Stimulated activated CD4-positive, alpha-beta T cell treated with anti-CD3 and anti-CD28 coated beads, Interleukin-4, amount 100 ng/mL, for 24 hours (primary cell): Measurements from ENCODE around the gene P2RX3.

Experiments used
- DNase-seq: peaks from one replicate; pipeline ENCODE4 v3.0.0-alpha.2; 2020

P2RX3 gene

GRCh38 chr11:57310630-57311086 lies 27.5 kb upstream of the P2RX3 start:
- no peak for DNase-seq

- DNase-seq: peak; percentile 61
Observed at GRCh38 chr11:57311109-57311936, 26.8 kb upstream of the P2RX3 start.

GRCh38 chr11:57312511-57313021 lies 25.6 kb upstream of the P2RX3 start:
- no peak for DNase-seq

DNA sequence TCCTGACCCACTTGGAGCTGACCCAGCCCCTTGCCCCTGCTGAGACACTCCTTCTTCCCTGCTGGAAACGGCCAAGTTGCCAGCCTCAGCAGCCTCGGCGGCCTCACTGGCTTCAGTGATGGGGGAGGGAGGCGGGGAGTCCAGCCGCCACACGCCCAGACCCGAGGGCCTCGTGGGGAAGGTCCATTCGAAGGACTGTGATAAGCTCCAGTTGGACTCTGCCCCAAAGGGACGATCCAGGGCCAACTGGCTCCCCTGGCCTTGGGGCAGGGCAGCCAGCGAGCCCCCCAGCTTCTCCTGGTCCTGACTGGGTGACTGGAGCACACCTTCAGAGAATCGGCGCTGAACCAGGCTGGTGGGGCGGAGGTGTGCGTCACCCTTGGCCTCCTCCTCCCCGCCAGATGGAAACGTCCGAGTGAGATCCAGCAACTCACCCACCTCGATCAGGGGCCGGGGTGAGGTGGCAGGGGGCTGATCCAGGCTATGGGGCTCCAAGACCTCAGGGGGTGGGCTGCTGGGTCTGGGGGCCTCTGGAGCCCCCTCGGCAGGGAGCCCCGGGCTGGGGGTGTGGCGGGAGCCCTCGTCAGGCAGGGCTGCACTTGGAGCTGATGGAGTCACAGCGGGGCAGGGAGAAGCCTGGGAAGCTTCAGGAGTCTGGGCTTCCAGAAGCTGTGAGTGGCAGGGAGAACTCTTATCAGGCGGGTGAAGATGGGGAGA lies 24.9 kb upstream of the P2RX3 start:
- DNase-seq: no peak

DNA sequence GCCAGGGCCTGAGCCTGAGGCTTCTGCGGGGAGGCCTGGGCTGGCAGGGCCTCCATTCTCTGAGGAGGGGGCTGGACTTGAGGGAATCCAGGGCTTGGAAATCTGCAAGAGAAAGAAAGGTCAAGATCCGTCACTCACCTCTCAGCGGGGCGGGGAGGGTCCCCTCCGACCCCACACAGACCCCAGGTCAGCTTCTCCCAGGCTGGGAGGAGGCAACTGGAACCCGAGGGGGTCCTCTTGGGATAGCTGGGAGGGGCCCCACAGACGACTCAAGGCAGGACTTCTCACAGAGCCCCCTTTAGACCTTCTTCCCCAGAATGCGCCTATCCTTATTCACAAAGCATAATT lies 24.4 kb upstream of the P2RX3 start:
- no peak for DNase-seq

DNA sequence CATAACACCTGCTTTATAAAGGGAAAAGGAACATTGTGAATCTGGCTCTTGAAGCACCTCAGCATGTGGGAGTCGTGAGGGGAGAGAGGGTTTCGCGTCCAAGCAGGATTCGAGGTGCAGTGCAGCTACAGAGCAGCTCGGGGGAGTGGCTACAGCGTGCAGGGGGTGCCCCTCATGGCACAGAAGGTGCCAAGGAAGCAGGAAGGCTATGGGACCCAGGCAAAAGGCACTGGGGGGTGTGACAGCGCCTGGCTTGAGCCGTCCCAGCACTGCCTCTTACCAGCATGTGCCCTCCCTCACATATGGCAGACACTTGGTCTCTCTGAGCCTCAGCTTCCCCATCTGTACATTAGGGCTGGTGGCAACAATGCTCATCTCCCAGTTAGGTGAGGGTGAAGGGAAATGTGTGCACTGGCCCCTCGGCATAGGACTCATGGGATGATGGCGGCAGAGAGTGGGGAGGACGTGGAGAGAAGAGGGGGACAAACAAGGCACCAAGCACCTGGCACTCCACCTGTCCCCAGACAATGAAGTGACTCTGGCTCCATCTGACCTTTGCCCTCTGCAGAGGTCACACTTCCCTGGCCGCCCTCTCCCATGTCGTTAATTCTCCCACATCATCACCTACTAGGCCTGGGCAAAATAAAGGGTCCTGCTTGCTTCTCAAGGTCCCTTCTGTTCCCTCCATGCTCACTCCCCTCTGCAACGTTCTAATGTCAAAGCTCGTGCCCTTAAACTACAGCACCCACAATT lies 23.8 kb upstream of the P2RX3 start:
- DNase-seq: no peak

DNA sequence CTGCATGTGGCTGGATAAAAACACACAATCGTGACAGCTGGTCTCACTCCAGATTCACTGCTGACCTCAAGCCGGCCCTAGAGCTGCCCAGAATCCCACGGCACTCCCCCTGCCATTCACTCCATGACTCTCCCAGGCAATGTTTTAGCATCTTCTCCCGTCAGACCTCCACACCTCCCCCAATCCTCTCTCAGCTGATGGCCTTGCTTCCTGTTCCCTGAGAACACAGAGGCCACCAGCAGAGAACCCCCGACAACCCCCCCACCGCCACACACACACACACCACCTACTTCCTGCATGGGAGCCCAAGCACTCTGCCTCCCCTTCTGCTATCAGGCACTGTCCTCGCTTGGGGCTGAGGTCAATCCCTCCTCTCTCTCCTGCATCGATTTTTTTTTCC lies 22.7 kb upstream of the P2RX3 start:
- no peak for DNase-seq

- no peak for DNase-seq
Observed at GRCh38 chr11:57316017-57316416, 22.1 kb upstream of the P2RX3 start.

GRCh38 chr11:57318178-57318577 lies 20.0 kb upstream of the P2RX3 start:
- DNase-seq: no peak

GRCh38 chr11:57320067-57320718 lies 18.0 kb upstream of the P2RX3 start:
- DNase-seq: no peak

DNA sequence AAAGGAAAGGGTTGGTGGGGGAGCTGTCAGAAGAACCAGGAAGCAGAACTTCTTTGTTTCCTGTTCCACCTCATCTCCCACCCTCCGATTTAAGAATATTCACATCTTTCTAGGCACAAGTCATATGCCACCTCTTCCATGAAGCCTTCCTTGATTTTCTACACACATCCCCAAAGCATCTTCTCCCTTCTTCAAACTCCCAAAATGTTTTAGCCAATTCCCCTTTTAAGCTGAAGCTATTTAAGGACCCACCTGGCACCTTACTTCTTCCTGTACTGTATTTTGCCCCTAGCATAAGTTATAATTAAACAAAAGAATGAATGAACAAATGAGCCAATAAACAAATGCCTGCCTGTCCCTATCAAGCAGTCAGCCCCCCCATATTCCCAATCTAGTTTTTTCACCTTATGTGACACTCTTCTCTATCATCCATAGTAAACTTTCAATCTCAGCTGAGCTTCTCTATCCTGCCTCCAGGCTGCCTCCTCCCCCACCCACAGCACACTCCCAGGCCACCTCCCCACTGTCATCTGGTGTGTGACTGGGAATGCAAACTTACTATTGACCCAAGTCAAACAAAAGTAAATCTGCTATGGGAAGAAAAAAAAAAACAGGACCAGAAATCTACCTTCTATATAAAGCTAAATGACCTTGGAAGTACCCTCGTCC lies 17.3 kb upstream of the P2RX3 start:
- DNase-seq: no peak

DNA sequence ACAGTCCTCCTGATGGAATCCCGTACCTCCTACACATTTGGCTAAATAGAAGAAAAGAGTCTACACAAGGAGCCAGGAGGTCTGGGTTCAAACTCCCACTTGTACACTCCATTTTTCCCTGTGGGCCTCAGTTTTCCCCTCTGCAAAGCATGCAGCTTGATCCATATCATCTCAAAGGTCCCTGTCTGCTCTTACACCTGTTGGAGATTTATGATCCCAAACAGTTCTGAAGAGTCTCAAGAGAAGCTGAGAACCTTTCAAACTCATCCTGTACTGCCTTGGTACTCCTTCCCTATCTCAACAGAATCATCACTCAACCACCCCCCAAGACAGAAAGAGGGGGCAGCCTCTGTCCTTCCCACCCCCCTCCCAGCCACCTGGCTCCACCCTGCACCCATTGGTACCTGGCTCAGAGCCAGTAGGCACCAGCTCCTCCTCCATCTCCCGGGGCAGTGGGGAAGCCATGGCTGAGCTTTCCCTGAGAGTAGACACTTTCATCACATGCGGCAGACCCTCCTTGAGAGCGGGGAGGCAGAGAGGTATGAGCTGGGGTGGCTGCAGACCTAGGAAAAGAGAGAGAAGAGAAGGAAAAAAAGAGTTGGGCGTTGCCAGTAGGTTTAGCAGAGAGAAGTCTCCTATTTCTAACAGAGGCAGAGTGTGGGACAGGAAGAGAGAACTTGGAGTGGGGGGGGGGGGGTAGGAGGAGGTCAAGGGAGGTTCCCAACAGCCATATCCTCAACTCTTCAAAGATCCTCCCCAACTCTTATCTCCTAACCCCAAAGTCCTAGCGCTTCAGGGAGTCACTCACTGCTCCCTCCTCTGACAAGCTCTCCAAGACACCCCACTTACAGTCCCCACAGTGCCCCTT lies 16.5 kb upstream of the P2RX3 start:
- no peak for DNase-seq

- peak; percentile 16 for DNase-seq
Observed at GRCh38 chr11:57322256-57323166, 15.6 kb upstream of the P2RX3 start.

GRCh38 chr11:57323167-57323854 lies 14.8 kb upstream of the P2RX3 start:
- DNase-seq: no peak

GRCh38 chr11:57323855-57324153 lies 14.3 kb upstream of the P2RX3 start:
- no peak for DNase-seq

DNA sequence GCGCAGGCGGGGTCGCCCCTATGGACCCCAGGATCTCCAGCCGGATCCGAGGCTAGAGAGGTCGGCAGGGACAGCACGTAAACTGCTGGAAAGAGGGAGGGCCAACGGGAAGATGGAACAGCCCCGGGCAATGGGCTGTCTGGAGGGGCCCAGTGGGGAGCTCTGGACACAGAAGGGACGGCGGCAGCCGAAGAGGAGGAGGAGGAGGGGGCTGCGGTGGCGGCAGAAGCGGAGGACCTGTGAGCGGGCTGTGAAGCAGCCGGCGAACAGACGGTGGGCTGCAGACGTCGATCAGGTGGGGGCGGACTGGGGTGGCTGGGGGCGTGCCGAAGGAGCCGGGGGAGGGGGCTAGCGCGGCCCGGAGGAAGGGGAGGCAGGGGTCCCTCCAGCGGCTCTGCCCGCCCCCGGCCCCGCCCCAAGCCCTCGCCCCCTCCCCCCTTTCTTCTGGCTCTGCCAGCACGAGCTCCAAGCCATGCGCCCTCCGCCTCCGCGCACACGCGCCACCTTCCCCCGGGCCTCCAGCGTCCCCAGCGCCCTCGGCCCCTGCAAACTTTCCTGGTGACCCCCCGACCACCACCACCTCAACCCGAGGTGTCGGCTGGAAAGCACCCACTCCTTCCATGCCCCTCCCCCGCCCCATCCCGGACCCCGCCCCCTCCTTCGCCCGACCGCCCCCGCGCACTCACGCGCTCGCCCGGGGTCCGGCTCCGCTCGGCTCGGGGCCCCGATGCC lies 13.8 kb upstream of the P2RX3 start:
- DNase-seq: no peak

GRCh38 chr11:57324886-57325734 lies 13.0 kb upstream of the P2RX3 start, which contains the start of gene TNKS1BP1:
TSS of gene TNKS1BP1 (minus strand) at chr11:57324952. CDS start at chr11:57321885, 3,067 bp downstream.
- DNase-seq: peak; percentile 93

DNA sequence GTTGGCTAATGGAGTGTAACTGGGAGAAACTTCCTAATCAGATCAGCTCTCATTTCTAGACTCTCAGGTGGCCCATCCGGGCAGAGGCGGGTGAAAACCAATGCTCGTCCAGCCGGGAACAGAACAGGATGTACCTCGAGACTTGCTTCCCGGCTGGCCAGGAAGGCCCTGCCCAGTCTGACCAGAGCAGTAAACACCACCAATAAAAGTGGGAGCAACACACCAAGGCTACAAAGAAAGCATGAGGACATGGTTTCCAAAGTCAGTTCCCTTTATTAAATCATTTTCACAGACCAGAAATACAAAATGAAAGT lies 12.5 kb upstream of the P2RX3 start:
- DNase-seq: no peak
